H9 (cell line): ENCODE data around the gene ATP8A2. TPM values are rescaled to one million over a fixed set of nuclear protein-coding genes. Genes with fewer than 3 reads are reported as not detected.

Experiments
- DNase-seq: peaks from one replicate; pipeline ENCODE4 v3.0.0-alpha.2; 2017
- H2AFZ ChIP-seq: one replicate; pipeline ENCODE4 v1.6.1; 2013; ENCODE audit warnings: mild to moderate bottlenecking, low read length, control low read depth, moderate library complexity
- H2AK5ac ChIP-seq: 2 replicates; pipeline ENCODE4 v1.6.1; 2013; ENCODE audit warnings: low read length, control low read depth, mixed read lengths; ENCODE audit not compliant: insufficient read length
- H2BK120ac ChIP-seq: one replicate; pipeline ENCODE4 v1.6.1; 2013; ENCODE audit warnings: low read depth, mild to moderate bottlenecking, low read length, control low read depth, inconsistent platforms; ENCODE audit not compliant: poor library complexity, severe bottlenecking
- H2BK12ac ChIP-seq: 2 replicates; pipeline ENCODE4 v1.6.1; 2013; ENCODE audit warnings: low read length, control low read depth, mixed read lengths, low read depth; ENCODE audit not compliant: insufficient read length
- H2BK15ac ChIP-seq: 2 replicates; pipeline ENCODE4 v1.6.1; 2013; ENCODE audit warnings: low read depth, low read length, control low read depth
- H2BK20ac ChIP-seq: one replicate; pipeline ENCODE4 v1.6.1; 2013; ENCODE audit warnings: low read depth, mild to moderate bottlenecking, low read length, control low read depth, inconsistent platforms; ENCODE audit not compliant: poor library complexity, severe bottlenecking
- H2BK5ac ChIP-seq: 2 replicates; pipeline ENCODE4 v1.6.1; 2013; ENCODE audit warnings: low read length, control low read depth, mixed read lengths; ENCODE audit not compliant: insufficient read length
- H3K14ac ChIP-seq: 2 replicates; pipeline ENCODE4 v1.6.1; 2013; ENCODE audit warnings: low read length, control low read depth; ENCODE audit not compliant: insufficient read depth
- H3K18ac ChIP-seq: 2 replicates; pipeline ENCODE4 v1.6.1; 2013; ENCODE audit warnings: low read depth, mild to moderate bottlenecking, mixed read lengths, low read length, control low read depth; ENCODE audit not compliant: insufficient read length
- H3K23ac ChIP-seq: 2 replicates; pipeline ENCODE4 v1.6.1; 2013; ENCODE audit warnings: low read length, control low read depth, mixed read lengths, low read depth; ENCODE audit not compliant: insufficient read length
- H3K23me2 ChIP-seq: 2 replicates; pipeline ENCODE4 v1.6.1; 2013; ENCODE audit warnings: low read depth, mild to moderate bottlenecking, mixed read lengths, low read length, control low read depth; ENCODE audit not compliant: insufficient read length, poor library complexity, severe bottlenecking
- H3K27ac ChIP-seq: 2 replicates; pipeline ENCODE4 v1.5.1; 2013; ENCODE audit warnings: low read length, control low read depth, mixed read lengths, low read depth; ENCODE audit not compliant: insufficient read length
- H3K27me3 ChIP-seq: 2 replicates; pipeline ENCODE4 v1.6.1; 2013; ENCODE audit warnings: low read length, control low read depth, inconsistent platforms; ENCODE audit not compliant: insufficient read depth
- H3K4ac ChIP-seq: 2 replicates; pipeline ENCODE4 v1.6.1; 2013; ENCODE audit warnings: low read depth, mild to moderate bottlenecking, control low read depth, inconsistent platforms, low read length, moderate library complexity
- H3K4me1 ChIP-seq: 2 replicates; pipeline ENCODE4 v1.6.1; 2013; ENCODE audit warnings: low read length, control low read depth, inconsistent platforms; ENCODE audit not compliant: insufficient read depth
- H3K4me2 ChIP-seq: 2 replicates; pipeline ENCODE4 v1.6.1; 2013; ENCODE audit warnings: low read length, control low read depth, mixed read lengths; ENCODE audit not compliant: insufficient read length, insufficient read depth
- H3K56ac ChIP-seq: 2 replicates; pipeline ENCODE4 v1.6.1; 2013; ENCODE audit warnings: low read depth, mild to moderate bottlenecking, mixed read lengths, low read length, control low read depth; ENCODE audit not compliant: insufficient read length
- H3K79me1 ChIP-seq: 2 replicates; pipeline ENCODE4 v1.6.1; 2013; ENCODE audit warnings: low read depth, mild to moderate bottlenecking, moderate library complexity, low read length, control low read depth, inconsistent platforms; ENCODE audit not compliant: insufficient read depth, poor library complexity, severe bottlenecking
- H3K79me2 ChIP-seq: 2 replicates; pipeline ENCODE4 v1.6.1; 2013; ENCODE audit warnings: low read length, control low read depth, inconsistent platforms; ENCODE audit not compliant: insufficient read depth
- H3K9ac ChIP-seq: 2 replicates; pipeline ENCODE4 v1.6.1; 2013; ENCODE audit warnings: low read length, control low read depth, mixed read lengths; ENCODE audit not compliant: insufficient read length; ENCODE audit errors: extremely low read depth
- H3K9me3 ChIP-seq: one replicate; pipeline ENCODE4 v1.6.1; 2013; ENCODE audit warnings: low read depth, low read length, inconsistent platforms; ENCODE audit not compliant: control insufficient read depth
- H3T11ph ChIP-seq: one replicate; pipeline ENCODE4 v1.6.1; 2013; ENCODE audit warnings: mild to moderate bottlenecking, low read length, control low read depth, inconsistent platforms
- H4K20me1 ChIP-seq: one replicate; pipeline ENCODE4 v1.6.1; 2013; ENCODE audit not compliant: control insufficient read depth, insufficient read length, insufficient read depth
- H4K5ac ChIP-seq: 2 replicates; pipeline ENCODE4 v1.6.1; 2013; ENCODE audit warnings: low read depth, mild to moderate bottlenecking, mixed read lengths, low read length, control low read depth; ENCODE audit not compliant: insufficient read length
- H4K8ac ChIP-seq: replicated peaks from 2 replicates; pipeline ENCODE4 v1.6.1; 2013; ENCODE audit warnings: low read length, control low read depth, mixed read lengths, low read depth; ENCODE audit not compliant: insufficient read length
- H4K91ac ChIP-seq: 2 replicates; pipeline ENCODE4 v1.6.1; 2013; ENCODE audit warnings: low read depth, mild to moderate bottlenecking, moderate library complexity, mixed read lengths, low read length, control low read depth; ENCODE audit not compliant: insufficient read length
- H3K27ac Mint-ChIP-seq, 3 experiments: 2 replicates in 2 of 3; 3 replicates in 1 of 3; pipeline ENCODE4 v1.8.0; 2020 to 2021; ENCODE audit warnings: mixed read lengths in 3 of 3, mild to moderate bottlenecking in 1 of 3, moderate library complexity in 1 of 3
- H3K27me3 Mint-ChIP-seq: 2 replicates; pipeline ENCODE4 v1.8.0; 2021; ENCODE audit warnings: low read depth, mild to moderate bottlenecking, moderate library complexity, mixed read lengths
- H3K36me3 Mint-ChIP-seq, 3 experiments: 2 replicates in 2 of 3; 3 replicates in 1 of 3; pipeline ENCODE4 v1.8.0; 2020 to 2021; ENCODE audit warnings: low read depth in 3 of 3, mixed read lengths in 3 of 3; ENCODE audit not compliant: insufficient read depth in 1 of 3
- H3K4me1 Mint-ChIP-seq, 2 experiments: 2 replicates each; pipeline ENCODE4 v1.8.0; 2020; ENCODE audit warnings: mixed read lengths in 2 of 2
- H3K4me3 Mint-ChIP-seq, 2 experiments: 2 replicates in 1 of 2; 3 replicates in 1 of 2; pipeline ENCODE4 v1.8.0; 2020 to 2021; ENCODE audit warnings: mild to moderate bottlenecking in 2 of 2, mixed read lengths in 2 of 2, moderate library complexity in 1 of 2
- H3K9me3 Mint-ChIP-seq, 2 experiments: 2 replicates in 1 of 2; 3 replicates in 1 of 2; pipeline ENCODE4 v1.8.0; 2020; ENCODE audit warnings: mild to moderate bottlenecking in 2 of 2, mixed read lengths in 2 of 2, moderate library complexity in 1 of 2
- WGBS: extraction: QIAGEN DNeasy Blood & Tissue Kit; methylation state at CpG from one replicate; pipeline ENCODE4 v1.1.7; 2013; ENCODE audit warnings: missing lambda C conversion rate, low lambda C conversion rate, mixed read lengths; ENCODE audit not compliant: insufficient read length; ENCODE audit errors: extremely low coverage; 5-methylcytosine and 5-hydroxymethylcytosine counted together
- total RNA-seq: library from RNA; stranded (reverse); gene quantifications from 2 replicates; pipeline ENCODE4 v1.2.1, GENCODE V29; 2021
- TF ChIP-seq, protein P1 (sequence below): fragments of 200-600 bp; sonication (generic); conservative IDR thresholded peaks from 3 replicates; pipeline ENCODE4 v1.8.0; 2021; ENCODE audit warnings: antibody characterized with exemption, mild to moderate bottlenecking

The ATP8A2 gene
- total RNA-seq, 1 experiment from 2014 or later: 18.2 TPM

DNA sequence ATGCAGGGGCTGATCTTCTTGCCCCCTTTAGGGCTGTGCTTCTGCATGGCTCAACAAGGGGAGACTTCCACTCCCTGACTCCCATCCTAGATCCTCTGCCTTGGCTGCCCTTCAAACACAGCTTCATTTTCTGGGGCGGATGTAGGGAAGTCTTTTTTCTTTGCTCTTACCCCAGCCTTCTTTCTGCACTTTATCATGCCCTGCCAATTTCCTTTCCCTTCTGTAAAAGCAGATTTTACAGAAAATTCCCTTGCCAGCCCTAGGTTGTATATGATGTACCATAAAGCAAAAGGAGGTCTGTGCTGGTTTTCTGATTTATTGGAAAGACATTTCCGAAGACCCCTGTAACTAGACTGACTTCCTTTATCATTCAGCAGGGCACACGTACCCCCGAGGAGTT, 396.6 kb downstream of the ATP8A2 start:
- Histone ChIP-seq H2BK120ac (no peak overlapping the region), H4K8ac (no peak overlapping the region), H3K27ac (no peak overlapping the region), H3K4me1 (peaks cover 8% of the 10 kb centered on the region; the same call in 1 of the 2 replicates), H3K79me1 (no peaks in the 10 kb centered on the region), H4K5ac (no peak overlapping the region), H2BK5ac (no peak overlapping the region), H2BK20ac (no peak overlapping the region), H3K18ac (no peak overlapping the region), H4K91ac (no peak overlapping the region), H3T11ph (no peak overlapping the region), H3K14ac (no peak overlapping the region), H2BK15ac (no peak overlapping the region), H3K9ac (no peak overlapping the region), H4K20me1 (no peaks in the 10 kb centered on the region), H2AFZ (no peak overlapping the region), H3K79me2 (no peaks in the 10 kb centered on the region), H3K4me2 (no peak overlapping the region), H3K9me3 (no peaks in the 10 kb centered on the region), H3K23ac (no peak overlapping the region), H2BK12ac (no peak overlapping the region), H3K23me2 (no peaks in the 10 kb centered on the region), H3K4ac (no peak overlapping the region), H3K27me3 (no peaks in the 10 kb centered on the region), H2AK5ac (no peak overlapping the region), H3K56ac (no peak overlapping the region)
- Mint-ChIP-seq H3K27ac (no peak overlapping the region; a peak in 1 of 7 replicates), H3K4me1 (peaks cover 40 to 41% of the 10 kb centered on the region in 2 experiments), H3K36me3 (peaks cover 0 to 6% (median 3%) of the 10 kb centered on the region in 3 experiments; a peak in 5 of 7 replicates), H3K9me3 (peaks cover 0 to 3% of the 10 kb centered on the region in 2 experiments; a peak in 2 of 5 replicates), H3K4me3 (no peak overlapping the region), H3K27me3 (0 out of 2 replicates have a peak, but pooled peaks cover 2% of the 10 kb centered on the region)
- TF ChIP-seq, protein P1, sequence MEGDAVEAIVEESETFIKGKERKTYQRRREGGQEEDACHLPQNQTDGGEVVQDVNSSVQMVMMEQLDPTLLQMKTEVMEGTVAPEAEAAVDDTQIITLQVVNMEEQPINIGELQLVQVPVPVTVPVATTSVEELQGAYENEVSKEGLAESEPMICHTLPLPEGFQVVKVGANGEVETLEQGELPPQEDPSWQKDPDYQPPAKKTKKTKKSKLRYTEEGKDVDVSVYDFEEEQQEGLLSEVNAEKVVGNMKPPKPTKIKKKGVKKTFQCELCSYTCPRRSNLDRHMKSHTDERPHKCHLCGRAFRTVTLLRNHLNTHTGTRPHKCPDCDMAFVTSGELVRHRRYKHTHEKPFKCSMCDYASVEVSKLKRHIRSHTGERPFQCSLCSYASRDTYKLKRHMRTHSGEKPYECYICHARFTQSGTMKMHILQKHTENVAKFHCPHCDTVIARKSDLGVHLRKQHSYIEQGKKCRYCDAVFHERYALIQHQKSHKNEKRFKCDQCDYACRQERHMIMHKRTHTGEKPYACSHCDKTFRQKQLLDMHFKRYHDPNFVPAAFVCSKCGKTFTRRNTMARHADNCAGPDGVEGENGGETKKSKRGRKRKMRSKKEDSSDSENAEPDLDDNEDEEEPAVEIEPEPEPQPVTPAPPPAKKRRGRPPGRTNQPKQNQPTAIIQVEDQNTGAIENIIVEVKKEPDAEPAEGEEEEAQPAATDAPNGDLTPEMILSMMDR: no peak
- WGBS: no CpG with 5 or more reads among the region's 4 CpGs
- no peak for DNase-seq
